ENCODE results near the gene WNT3A. TPM values are rescaled to one million over a fixed set of nuclear protein-coding genes. Genes with fewer than 3 reads are reported as not detected.

Gene WNT3A
- total and polyA plus RNA-seq, 12 donors = not detected

DNA sequence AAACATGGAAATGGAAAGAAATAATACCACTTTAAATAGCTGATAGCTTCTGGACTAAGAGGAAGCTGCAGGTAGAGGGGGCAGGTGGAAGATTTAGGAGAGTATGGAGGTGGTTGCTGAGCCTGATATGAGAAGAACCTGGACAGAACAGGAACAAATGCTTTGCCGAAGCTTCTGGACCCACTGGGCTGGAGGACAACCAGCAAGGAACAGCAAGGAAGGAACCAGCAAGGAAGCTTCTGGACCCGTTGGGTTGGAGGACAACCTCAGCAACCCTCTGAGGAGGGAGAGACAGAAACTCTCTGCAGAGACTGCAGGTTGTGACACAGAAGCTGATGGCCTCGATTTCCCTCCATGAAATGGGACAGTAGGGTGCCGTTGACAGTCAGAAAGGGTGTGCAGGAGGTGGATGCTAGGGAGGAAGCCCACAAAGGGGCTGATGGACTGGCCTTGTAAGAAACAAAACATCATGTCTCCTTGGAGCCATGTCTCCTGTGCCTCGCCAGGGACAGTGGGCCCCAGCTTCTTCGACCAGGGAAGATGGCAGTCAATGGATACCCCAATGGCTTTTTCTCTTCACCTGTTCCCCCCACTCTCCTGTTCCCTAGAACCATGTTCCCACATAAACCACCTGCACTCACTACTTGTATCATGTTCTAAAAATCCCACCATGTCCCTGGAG, 8.3 kb upstream of the WNT3A start:
- DNase-seq (no peak), ATAC-seq (no peak)
- peaks cover 0 to 37% (median 20%) of the 10 kb centered on the region in 11 donors for H3K9me3 ChIP-seq
- H3K4me1 ChIP-seq = no peaks in the 10 kb centered on the region
- 66 to 71% methylated on average over 6 of the region's 6 CpGs for whole genome bisulfite sequencing, 2 donors
- H3K4me3 ChIP-seq = no peak overlapping the region
- intact Hi-C loops (cut with DNase I) = no loop called here
- H3K27me3 ChIP-seq = peaks cover 0 to 41% (median 20%) of the 10 kb centered on the region in 7 donors
- H3K27ac ChIP-seq = no peak overlapping the region
- no peaks in the 10 kb centered on the region for H3K36me3 ChIP-seq
- TF ChIP-seq, protein P1, sequence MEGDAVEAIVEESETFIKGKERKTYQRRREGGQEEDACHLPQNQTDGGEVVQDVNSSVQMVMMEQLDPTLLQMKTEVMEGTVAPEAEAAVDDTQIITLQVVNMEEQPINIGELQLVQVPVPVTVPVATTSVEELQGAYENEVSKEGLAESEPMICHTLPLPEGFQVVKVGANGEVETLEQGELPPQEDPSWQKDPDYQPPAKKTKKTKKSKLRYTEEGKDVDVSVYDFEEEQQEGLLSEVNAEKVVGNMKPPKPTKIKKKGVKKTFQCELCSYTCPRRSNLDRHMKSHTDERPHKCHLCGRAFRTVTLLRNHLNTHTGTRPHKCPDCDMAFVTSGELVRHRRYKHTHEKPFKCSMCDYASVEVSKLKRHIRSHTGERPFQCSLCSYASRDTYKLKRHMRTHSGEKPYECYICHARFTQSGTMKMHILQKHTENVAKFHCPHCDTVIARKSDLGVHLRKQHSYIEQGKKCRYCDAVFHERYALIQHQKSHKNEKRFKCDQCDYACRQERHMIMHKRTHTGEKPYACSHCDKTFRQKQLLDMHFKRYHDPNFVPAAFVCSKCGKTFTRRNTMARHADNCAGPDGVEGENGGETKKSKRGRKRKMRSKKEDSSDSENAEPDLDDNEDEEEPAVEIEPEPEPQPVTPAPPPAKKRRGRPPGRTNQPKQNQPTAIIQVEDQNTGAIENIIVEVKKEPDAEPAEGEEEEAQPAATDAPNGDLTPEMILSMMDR (IDR thresholded peaks at IDR 0.05) = no peak

DNA sequence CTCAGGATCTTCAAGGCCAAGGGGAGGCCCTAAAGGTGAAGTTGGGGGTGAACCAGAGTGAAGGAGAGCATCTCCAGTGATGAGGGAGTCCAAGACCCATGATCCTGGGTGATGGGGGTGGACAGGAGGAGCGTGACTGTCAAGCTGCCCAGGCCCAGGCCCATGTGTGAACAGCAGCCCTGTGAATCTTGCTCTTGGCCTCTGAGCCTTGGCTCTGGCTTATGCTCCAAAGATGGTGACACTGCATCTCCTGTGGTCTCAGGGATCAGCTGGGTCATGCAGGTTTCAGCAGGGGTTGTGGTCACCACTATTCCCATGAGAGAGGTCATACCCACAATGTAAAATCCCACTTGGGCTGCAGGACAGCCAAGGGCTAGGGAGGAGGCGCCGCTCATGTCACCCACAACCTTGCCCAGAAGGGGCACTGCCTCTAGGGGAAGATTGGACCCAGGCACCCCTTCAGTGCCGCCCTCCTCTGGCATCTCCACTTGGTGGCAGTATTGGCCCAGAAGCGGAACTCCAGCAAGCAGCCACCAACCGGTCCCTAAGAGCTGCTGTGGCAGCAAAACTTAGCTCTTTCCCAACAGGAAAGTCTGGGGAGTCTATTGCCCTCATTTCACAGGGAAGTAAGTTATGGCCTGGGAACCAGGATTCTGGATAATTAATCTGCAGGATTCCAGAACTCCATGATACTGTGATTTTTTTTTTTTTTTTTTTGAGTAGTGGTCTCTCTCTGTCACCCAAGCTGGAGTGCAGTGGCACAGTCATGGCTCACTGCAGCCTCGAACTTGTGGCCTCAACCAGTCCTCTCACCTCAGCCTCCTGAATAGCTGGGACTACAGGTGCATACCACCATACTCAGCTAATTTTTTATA, 7.5 kb upstream of the WNT3A start:
- ATAC-seq = peak; percentile 68 to 92 (median 88)

DNA sequence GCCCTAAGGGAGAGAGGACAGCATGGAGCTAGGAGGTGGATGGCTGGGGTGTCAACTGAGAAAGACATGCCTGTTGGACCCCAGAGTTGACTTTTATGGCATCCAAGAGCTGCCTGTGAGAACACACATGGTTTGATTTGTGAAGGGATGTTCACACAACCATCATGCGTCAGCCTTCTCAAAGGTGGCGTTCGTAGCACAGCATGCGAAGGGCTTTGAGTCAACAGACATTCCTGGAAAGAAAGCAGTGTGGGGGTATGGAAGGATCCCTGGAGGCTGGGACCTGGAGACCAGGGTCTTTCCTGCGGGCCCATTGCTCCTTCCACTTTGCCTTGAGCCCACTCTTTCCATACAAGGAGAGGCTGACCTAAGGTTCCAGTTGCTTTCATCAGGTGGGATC, 6.4 kb upstream of the WNT3A start:
- Histone ChIP-seq H3K4me1 (no peaks in the 10 kb centered on the region), H3K27ac (no peak overlapping the region), H3K27me3 (peaks cover 10 to 60% (median 36%) of the 10 kb centered on the region in 7 donors), H3K36me3 (no peaks in the 10 kb centered on the region), H3K4me3 (no peak overlapping the region), H3K9me3 (peaks cover 0 to 33% (median 20%) of the 10 kb centered on the region in 11 donors)
- WGBS, 2 donors = 88 to 91% methylated on average over 5 of the region's 5 CpGs
- ATAC-seq (no peak), DNase-seq (no peak)
- TF ChIP-seq, protein P1 (IDR thresholded peaks at IDR 0.05) = no peak
- intact Hi-C loops (cut with DNase I) = loop anchor here in 1 of 10 donors (5.0 to 10.0 kb wide), 2 partner anchors 54 to 517 kb away; no protein-coding TSS in a partner anchor

More for the DNA sequence above, 7.5 kb upstream of the WNT3A start:
- intact Hi-C loops (cut with DNase I) = no loop called here
- Histone ChIP-seq H3K4me1 (no peaks in the 10 kb centered on the region), H3K27ac (no peak overlapping the region), H3K36me3 (no peaks in the 10 kb centered on the region), H3K27me3 (peaks cover 0 to 49% (median 28%) of the 10 kb centered on the region in 7 donors), H3K9me3 (peaks cover 0 to 37% (median 20%) of the 10 kb centered on the region in 11 donors), H3K4me3 (no peak overlapping the region)
- DNase-seq = peak; percentile 49 to 53
- TF ChIP-seq, protein P1 (IDR thresholded peaks at IDR 0.05) = peak; percentile 43 to 78 (median 70)
- WGBS, 2 donors = 18 to 21% methylated on average over 7 of the region's 7 CpGs

DNA sequence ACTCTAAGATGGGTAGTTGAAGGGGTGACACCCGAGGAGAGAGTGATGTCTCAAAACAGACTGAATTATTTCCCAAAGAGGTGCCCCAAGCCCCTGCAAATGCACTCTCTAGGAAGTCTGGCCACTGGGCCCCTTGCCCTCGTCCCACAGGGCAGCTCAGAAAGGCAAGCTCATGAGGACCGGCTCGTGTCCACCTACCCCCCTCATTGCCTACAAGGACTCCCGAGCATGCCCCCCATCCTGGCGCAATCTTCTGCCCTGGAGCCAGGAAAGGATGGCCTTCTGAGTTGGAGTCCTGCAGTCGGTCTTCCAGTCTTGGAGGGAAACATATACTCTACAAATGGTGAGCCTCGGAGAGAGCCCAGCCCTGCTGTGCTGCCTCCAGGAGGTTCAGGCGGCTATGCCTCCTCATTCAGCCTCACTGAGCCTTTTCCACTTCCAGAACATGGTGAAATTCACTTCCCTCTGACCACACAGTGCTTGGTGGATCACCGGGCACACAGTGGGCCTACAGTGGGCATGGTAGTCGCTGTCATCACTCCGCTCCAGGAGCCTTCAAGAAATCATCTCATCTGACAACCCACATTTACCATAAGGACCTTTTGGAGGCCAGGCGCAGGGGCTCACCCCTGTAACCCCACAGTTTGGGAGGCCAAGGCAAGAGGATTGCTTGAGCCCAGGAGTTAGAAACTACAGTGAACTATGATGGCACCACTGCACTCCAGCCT, 5.8 kb upstream of the WNT3A start:
- H3K4me3 ChIP-seq = no peak overlapping the region
- peaks cover 0 to 27% (median 19%) of the 10 kb centered on the region in 11 donors for H3K9me3 ChIP-seq
- TF ChIP-seq, protein P1 (IDR thresholded peaks at IDR 0.05) = no peak
- H3K4me1 ChIP-seq = no peaks in the 10 kb centered on the region
- DNase-seq (no peak), ATAC-seq (no peak)
- intact Hi-C loops (cut with DNase I) = loop anchor here in 1 of 10 donors (5.0 to 10.0 kb wide), 2 partner anchors 54 to 516 kb away; no protein-coding TSS in a partner anchor
- H3K36me3 ChIP-seq = no peaks in the 10 kb centered on the region
- peaks cover 14 to 66% (median 42%) of the 10 kb centered on the region in 7 donors for H3K27me3 ChIP-seq
- H3K27ac ChIP-seq = no peak overlapping the region
- 83 to 86% methylated on average over 13 of the region's 13 CpGs for WGBS, 2 donors
